ENCODE results near the gene CYP4V2.

Gene CYP4V2

DNA sequence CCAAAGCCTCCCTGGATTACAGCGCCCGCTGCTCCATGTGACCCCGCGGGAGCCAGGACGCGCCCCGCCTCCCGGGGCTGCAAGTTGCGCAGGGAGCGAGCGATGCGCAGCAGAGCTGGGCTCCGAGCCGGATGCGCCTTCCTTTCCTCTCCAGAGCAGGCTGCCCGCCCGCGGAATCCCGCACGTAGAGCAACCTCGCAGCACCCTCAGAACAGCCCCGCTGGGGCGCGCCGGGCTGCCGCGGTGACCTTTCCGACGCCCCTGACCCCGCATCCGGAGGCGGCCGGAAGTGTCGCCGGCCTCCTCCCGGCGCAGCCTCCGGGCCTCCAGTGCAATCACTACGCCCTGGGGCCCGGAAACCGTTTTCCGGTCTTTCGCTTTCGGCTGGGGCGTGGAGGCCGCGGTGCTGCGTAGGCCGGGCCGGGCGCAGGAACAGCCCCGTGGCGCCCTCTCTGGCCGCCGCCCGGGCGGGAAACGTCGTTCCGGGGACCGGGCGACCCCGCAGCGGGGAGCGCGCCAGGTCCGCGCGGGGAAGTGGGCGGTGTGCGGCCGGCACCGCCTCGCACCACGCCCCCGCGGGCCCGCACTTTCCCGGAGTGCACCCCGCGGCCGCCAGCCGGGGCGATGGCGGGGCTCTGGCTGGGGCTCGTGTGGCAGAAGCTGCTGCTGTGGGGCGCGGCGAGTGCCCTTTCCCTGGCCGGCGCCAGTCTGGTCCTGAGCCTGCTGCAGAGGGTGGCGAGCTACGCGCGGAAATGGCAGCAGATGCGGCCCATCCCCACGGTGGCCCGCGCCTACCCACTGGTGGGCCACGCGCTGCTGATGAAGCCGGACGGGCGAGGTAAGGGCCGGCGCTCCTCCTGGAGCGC lies at the start of gene CYP4V2:
Gene CYP4V2, plus strand, starts transcription at position 368 of the 866 bp plus-strand sequence. Its CDS starts 257 bp downstream, at position 625.
- no peak for DNase-seq

DNA sequence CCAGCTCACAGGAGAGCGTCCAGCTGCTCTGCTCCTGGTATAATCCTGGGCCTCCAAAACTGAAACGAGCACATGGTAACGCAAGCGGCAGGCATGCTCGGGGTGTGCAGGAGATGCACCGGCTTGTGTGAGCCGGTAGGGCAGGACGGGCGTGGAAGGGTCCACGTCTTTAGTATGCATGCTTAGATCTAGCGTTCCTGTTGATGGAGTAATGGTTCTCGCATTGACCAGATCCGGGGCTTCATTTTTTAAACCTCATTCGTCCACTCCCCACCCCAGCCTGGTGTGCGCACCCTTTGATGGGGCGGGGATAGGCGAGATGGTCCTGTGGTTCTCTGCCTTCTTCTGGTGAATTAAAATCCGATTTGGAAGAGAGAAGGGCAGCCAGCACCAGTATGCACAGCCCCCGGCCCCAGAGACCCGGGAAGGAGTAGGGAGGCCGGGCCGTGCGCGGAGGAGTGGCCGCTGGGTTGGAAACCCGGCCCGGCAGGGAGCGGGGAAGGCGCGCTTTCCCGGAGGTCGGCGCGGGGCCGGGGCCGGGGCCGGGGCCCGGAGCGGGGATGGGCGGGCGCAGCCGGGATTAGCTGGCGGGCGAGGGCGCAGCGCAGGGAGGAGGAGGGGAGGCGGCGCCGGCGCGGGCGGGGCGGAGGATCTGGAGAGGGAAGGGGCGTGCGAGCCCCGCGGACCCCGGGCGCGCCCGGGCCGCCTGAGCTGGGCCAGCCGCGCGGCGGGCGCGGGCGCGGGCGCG lies 47.0 kb upstream of the CYP4V2 start:
- no peak for DNase-seq

DNA sequence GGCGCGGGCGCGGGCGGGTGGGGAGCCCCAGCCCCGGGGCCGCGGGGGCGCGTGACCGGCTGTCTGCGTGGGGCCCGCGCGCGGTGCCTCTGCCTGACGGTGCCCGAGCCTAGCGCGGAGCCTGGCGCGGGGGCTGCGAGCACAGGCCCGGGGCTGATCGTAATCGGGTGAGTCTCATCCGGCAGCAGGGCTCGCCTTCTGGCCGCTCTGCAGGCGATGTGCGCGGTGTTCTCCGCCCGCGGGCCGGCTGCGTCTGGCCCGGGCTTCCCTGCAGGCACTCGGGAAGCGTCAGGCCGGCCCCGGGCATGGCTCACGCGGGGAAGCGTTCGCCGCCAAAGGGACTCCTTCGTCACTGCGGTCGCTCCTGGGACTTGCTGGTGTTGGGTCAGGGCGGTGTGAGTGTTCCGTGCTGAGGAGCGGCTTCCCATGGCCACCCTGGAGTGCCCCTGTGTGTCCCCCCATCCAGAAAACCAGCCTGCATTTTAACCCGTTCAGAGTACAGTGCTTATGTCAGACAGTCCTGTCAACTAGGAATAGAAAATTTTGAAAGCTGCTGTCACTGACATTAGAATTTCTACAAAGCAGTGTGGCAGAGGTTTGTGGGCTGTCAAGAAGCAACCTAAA lies 46.3 kb upstream of the CYP4V2 start:
- DNase-seq, result peak; percentile 4

DNA sequence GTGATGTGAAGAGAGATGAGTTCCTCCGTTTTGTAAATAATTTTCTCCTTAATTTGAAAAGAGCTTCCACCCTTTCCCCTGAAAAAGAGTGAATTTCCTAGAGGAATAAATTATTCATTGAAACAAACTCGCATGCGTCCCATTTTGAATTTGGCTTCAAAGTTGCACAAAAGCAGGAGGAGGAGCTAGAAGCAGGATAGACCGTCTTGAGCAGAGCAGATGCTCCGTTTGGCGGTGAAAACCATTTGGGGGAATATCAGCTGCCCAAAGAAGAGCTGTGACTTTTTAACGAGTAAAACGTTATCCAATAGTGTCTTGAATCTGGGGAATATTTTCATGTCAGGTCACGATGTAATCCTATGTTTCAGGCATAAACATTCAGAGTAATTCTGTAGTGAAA lies 44.9 kb upstream of the CYP4V2 start:
- DNase-seq, result no peak

DNA sequence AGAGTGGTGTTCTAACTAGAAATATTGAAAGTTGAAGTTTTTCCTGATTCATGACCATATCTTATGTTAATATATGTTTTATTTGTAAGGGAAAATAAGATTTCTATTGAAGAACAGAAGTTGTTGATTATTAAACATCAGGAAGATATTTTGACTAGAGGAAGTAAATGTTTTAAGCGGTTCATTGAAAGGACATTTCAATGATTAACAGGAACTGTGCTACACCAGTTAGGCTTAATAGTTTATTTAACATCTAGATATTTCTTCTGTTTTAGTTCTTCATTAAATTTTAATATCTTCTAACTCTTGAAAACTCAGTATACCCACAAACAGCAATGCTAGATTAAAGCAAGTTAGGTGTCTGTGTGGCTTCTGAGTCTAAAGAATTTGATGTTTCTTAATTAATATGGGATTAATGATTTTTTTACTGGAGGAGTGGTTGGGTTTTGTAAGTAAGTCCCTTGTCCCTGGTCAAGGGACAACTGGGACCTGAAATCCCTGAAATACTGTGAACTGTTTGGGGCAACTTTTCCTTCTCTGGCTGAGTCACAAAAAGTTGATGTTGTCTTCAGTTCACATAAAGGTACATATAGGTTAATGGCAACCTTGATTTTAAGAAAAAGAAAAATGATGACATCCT lies 42.9 kb upstream of the CYP4V2 start:
- DNase-seq, result no peak

DNA sequence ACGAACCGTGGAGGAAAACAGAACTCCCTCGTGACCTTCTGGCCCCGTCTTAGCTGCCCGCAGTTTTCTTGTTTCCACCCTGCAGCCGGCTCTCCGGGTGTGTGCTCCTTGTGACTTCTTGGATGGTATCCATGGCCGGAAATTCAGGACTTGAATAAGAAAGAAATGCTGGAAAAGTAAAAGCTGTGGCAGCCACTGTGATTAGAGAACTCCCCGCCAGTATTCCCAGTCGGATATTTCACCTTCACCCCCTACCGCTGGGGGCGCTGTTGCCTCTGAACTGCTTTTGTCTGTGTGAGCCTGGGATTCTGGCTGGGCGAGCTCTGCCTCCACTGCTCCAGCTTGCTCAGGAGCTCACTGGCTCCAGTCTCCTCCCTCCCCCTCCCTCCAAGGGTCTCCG lies 41.5 kb upstream of the CYP4V2 start:
- DNase-seq, result no peak

DNA sequence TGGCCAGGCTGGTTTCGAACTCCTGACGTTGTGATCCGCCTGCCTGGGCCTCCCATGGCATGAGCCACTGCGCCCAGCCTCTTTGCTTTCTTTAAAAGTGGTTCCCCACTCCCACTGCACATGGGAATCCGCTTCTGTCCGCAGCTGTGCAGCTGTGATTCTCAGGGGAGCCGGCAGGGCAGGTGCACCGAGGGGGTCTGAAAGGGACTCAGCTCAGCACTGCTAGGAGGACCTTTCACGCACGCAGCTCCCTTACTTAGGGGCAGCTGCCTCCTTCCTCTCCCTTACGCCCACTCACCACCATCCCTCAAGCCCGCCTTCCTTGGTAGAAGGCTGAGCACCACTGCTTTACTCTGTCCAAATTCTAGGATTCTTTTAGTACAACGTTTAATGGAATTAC lies 40.4 kb upstream of the CYP4V2 start:
- no peak for DNase-seq

DNA sequence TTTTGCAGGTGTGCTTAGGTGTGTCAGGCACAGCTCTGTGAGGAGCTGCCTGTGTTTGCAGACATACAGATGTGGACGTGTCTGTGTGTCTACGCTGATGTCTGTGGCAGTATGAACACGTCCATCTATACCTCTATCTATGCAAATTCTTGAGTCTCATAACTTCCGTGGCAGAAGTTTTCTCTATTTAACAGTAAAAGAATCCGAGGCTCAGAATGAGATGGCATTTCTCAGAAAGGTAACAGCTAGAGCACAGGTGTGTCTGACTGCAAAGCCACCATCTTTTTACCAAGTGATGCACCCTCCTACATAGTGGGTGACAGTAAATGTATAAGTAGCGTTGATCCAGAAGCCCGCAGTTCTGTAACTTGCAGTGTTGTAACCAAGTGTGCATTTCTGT lies 39.9 kb upstream of the CYP4V2 start:
- no peak for DNase-seq

DNA sequence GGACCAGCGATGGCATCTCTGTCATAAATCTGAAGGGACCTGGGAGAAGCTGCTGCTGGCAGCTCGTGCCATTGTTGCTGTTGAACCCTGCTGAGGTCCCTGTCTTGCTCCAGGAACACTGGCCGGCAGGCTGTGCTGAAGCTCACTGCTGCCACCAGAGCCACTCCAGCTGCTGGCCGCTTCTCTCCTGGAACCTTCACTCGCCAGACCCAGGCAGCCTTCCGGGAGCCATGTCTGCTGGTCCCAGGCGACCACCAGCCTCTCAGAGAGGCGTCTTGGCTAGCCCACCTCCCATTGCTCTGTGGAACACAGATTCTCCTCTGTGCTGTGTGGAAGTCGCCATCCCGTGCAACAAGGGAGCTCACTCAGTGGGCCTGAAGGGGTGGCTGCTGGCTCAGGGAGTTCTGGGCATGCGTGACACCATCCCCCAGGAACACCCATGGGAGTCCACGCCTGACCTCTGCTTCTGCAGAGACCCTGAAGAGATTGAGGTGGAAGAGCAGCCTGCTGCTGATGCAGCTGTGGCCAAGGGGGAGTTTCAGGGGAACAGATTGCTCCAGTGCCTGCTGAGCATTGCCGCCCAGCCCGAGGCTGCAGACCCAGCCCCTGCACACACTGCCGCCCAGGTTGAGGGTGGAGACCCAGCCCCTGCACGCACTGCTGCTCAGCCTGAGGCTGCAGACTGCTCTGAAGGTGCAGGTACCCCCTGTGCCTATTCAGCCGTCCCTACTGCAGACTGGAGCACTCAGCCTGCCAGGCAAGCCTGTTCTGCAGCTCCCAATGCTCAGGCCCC lies 33.1 kb upstream of the CYP4V2 start:
- no peak for DNase-seq

DNA sequence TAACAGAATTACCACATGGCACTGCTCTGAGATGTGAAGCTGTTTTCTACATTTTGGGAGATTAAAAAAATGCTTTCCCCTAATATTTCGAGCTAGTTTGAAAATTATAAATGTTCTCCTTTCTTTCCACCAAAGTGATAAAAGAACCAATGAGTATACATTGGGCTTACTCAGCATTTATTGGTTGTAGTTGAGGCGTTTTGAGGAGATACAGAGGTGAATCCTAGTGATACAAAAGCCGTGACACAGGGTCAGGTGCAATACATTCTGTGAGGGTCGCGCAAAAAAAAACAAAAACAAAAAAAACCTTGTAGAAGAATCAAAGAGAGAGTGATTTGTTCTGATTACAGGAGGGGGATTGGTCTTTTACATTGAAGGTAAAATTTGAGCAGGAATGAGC lies 32.4 kb upstream of the CYP4V2 start:
- no peak for DNase-seq

DNA sequence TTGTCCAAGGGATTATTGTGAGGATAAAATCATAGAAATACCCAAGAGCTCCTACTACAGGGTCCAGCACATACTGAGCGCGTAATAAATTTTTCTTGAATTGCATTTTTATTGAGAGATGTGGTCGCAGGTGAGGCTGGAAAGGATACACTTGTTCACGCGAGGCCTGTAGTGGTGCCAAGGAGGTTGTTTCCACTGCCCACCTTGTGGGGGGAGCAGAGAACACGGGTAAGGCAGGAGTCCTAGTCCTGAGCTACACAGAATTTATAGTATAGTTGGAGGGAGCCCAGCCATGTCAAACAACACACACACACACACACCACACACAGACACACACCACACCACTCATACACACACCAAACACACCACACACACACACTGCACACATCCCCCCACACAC lies 31.8 kb upstream of the CYP4V2 start:
- no peak for DNase-seq

DNA sequence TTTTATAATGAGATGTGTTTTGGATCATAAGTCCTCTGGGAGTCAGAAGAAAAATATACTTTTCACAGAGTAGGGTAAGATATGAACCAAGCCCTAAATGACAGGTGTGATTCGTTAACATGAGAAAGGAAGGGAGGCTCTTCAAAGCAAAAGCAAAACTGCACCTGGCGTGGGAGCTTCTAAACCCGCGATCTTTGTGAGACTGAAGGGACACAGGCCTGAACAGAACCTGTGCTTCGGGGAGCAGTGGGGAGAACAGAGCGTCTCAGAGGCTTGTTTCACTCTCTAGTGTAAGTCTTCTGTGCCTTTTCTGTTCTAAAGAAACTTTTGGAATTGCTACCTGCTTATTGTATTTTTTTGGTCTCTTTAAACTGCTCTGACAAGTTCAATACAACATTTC lies 30.2 kb upstream of the CYP4V2 start:
- DNase-seq, result peak; percentile 10

DNA sequence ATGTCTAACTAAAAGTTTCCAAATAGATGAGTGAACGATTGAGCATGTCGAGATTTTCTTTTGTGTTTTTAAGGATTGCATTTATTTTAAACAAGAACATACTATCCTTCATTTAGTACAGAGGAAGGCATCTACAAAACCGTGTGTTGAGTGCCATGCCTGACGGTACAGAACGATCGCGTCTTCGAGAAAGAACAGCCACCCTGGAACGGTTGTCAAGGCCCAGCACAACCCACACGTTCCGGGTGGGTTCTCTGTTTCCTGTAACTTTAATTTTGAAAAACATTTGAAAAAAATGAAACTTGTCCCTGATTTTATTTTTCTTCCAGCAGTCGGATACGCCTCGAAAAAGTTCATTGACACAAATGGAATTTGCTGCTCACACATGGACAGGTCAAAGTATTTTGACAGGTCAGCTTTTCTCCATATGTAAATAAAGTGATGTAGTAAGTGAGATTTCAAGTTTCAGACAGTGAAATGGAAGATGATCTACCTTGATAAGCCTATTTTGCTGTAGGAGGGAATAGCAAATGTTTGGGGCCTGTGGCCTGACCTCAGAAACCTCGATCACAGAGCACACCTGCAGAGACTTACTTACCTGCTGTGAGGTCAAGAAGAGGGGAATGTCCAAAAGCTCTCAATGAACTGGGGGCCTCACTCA lies 24.4 kb upstream of the CYP4V2 start:
- no peak for DNase-seq

DNA sequence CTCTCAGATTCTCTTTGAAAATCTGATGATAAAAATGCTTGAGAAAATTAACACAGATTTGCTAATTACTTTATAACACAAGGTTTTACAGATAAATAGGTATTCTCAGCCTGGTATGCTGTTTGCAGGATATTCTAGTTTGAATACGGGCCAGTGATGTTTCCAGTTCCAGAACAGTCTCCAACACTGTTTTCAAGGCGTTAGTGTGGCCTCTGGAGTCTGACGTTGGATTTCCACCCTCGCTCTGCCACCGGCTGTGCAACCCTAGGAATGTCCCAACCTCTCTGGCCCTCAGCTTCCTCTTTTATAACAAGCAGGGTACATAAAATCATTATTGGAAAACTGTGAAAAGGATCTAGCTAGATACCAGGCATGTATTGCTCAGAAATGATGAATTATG lies 23.8 kb upstream of the CYP4V2 start:
- no peak for DNase-seq

DNA sequence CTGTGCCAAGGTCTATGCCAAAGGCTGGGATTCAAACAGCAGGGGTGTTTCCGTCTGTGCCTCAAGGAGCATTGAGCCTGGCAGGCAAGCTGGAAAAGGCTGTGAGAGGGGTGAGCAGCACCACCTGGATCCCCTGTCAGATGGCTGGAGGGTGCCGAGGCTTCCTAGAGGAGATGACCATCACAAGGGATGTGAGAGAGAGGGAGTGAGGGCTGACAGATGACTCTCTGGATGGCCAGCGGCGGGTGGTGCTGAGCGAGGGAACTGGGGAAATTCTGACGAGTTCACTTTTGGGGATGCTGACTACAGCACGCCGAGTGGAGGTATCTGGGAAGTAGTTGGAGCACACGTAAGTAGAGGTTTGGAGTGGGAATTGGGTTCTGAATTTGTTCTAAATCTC lies 22.6 kb upstream of the CYP4V2 start:
- DNase-seq, result no peak

DNA sequence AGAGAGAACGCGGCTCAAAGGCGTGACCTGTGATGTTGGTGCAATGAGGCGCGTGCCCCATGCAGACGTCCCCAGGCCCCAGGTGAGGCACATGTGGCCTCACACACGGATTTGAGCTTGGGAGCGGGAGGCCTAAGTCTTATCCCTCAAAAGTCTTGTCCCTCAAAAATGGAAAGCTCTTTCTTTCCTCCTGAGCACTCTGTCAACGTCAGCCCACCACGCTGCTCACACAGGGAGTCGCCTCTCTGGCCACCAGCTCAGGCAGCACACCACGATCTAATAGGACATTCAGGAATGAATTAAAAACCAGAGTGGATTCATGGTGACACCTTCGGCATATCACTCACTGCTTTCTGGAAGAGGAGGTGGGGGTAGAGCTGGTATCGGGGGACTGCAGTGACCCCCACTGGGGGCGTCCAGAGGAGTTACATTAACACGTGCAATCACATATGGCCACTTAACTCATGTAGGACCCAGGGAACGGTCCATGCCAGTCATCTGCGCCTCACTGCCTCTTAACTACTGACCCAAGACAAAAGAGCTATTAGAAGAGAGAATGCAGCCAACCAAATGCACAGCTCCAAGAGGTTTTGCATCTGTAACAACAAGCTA lies 21.9 kb upstream of the CYP4V2 start:
- DNase-seq, result no peak

DNA sequence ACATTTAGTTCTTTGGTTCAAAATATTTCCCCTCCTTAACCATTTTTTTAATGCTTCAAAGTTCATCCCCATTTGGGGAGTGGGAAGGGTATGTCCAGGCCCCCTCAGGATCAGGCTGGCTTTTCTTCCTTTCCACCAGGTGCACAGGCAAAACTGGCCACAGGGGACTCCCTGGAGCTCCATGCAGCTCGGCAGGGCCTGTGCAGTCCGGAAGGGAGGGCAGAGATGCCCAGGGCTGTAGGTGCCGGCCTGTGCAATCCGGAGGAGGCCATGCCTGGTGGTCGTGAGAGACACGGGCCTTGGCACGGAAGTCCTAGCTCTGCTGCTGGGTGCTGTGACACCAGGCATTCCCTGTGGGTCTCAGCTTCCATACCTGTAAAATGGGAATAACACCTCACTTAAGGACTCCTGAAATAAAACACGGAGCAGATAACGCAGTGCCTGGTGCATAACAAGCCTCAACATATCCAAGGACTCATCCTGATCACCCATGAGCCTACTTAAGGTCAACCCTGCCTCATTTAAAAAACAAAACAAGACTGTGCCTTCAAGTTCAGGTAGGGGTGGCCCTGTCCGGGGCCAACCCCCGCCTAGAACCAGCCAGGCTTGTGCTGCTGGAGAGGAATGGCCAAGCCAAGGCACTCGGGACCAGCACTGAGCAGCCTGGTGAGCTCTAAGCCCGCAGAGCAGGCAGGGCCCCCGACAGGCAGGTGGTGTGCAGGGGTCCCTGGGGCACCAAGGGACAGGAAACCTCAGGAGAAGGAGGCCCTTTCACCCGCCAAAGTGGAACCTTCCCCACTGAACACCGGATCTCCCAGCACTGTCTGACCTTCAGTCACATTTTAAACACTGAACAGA lies 21.2 kb upstream of the CYP4V2 start:
- DNase-seq, result no peak

DNA sequence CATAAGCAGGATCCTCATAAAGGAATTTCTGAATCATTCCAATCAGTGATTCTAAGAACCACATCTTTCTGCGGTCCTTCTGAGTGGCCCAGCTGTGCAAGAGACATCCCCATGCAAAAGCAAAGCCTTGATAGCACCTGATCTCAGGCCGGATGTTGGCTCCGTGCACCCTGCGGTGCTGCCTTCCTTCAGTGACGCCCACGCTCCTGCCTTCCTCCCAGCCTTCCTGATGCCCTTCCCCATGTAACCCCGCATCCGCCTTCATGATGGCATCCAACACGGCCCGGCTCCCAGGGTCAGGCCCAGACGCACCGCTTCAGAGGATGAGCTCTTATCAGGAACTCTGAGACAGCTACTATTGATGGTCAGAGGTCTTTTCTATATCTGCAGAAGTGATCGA lies 20.4 kb upstream of the CYP4V2 start:
- DNase-seq, result no peak

DNA sequence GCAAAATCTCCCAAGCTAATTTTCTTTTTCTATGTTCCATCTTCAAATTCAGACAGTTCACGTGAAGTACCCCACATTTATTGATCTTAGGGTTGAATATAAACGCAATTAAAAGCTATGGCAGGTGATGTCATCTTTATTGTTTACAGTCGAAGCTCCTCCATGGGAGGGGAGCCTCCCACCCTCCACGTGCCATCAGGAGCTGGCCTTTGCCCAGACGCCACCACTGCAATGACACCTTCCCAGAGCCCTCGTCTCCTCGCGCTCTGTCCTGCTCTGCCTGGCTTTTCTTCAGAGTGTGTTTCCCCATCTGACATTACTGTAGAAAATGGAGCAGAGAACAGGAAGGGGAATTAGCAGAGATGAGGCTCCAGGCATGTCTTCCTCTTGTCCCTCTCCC lies 18.8 kb upstream of the CYP4V2 start:
- no peak for DNase-seq

DNA sequence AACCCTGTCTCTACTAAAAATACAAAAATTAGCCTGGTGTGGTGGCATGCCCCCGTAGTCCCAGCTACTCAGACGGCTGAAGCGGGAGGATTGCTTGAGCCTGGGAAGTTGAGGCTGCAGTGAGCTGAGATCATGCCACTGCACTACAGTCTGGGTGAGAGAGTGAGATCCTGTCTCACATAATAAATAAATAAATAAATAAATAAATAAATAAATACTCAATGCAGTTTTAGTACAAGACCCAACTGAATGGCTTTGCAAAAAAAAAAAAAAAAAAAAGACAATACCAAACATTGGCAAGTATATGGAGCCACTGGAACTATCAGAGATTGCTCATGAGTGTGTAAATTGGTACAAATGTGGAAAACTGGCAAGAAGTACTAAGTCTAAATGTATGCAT lies 3.3 kb upstream of the CYP4V2 start:
- no peak for DNase-seq

DNA sequence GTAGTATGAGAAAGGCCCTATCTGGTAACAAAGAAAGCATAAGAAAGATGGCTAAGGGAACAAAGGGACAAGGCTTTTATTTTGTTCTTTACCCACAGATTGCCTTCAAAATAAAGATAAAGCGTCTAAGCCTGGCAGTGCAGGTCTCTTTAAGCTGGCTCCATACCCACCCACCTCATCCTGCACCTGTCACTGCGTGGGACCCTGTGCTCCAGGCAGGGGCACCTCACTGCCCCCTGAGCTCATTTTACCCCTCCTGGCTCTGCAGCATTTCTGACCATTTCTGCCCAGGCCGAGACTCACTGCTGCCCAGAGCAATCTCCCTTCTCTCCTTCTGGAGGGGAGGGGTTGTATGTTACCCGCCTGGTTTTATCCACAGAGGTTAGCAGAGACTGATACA lies 1.7 kb upstream of the CYP4V2 start:
- no peak for DNase-seq

Data from NCI-H2107 (cell line).